ENCODE measurements around the gene SPATA12.
A peak's percentile ranks its signal among the peaks of the same experiment; 100 is the strongest.

SPATA12 gene

GRCh38 chr3:57060089-57060821 is at the start of gene SPATA12:
TSS of gene SPATA12 (plus strand) at chr3:57060664. CDS start at chr3:57073695, 13,031 bp downstream.
- peak in 1 of 2 experiments; percentile 22 for DNase-seq

- DNase-seq, result peak in 1 of 2 experiments; percentile 7
These were observed 49.4 kb upstream of the SPATA12 start for GRCh38 chr3:57011022-57011421.

GRCh38 chr3:57012847-57013246 is 47.6 kb upstream of the SPATA12 start:
- DNase-seq, result no peak

GRCh38 chr3:57015350-57015729 is 45.1 kb upstream of the SPATA12 start:
- DNase-seq, result no peak

- no peak for DNase-seq
These were observed 44.6 kb upstream of the SPATA12 start for GRCh38 chr3:57015912-57016311.

GRCh38 chr3:57017459-57017845 is 43.0 kb upstream of the SPATA12 start:
- no peak for DNase-seq

- DNase-seq, result no peak
These were observed 42.2 kb upstream of the SPATA12 start for GRCh38 chr3:57018246-57018645.

- DNase-seq, result no peak
These were observed 41.4 kb upstream of the SPATA12 start for GRCh38 chr3:57019057-57019456.

- no peak for DNase-seq
These were observed 35.2 kb upstream of the SPATA12 start for GRCh38 chr3:57025237-57025636.

GRCh38 chr3:57026944-57027343 is 33.5 kb upstream of the SPATA12 start:
- DNase-seq, result no peak

GRCh38 chr3:57029383-57029782 is 31.1 kb upstream of the SPATA12 start:
- DNase-seq, result no peak

GRCh38 chr3:57029924-57030323 is 30.5 kb upstream of the SPATA12 start:
- DNase-seq, result no peak

GRCh38 chr3:57030721-57031120 is 29.7 kb upstream of the SPATA12 start:
- no peak for DNase-seq

GRCh38 chr3:57031631-57032541 is 28.6 kb upstream of the SPATA12 start:
- no peak for DNase-seq

GRCh38 chr3:57036952-57037351 is 23.5 kb upstream of the SPATA12 start:
- no peak for DNase-seq

GRCh38 chr3:57038466-57039164 is 21.8 kb upstream of the SPATA12 start:
- no peak for DNase-seq

GRCh38 chr3:57041674-57042073 is 18.8 kb upstream of the SPATA12 start:
- no peak for DNase-seq

GRCh38 chr3:57043518-57043917 is 16.9 kb upstream of the SPATA12 start:
- DNase-seq, result no peak

GRCh38 chr3:57046101-57046765 is 14.2 kb upstream of the SPATA12 start:
- DNase-seq, result no peak

GRCh38 chr3:57048052-57048671 is 12.3 kb upstream of the SPATA12 start:
- peak in 1 of 2 experiments; percentile 43 for DNase-seq

GRCh38 chr3:57048728-57049127 is 11.7 kb upstream of the SPATA12 start:
- no peak for DNase-seq

GRCh38 chr3:57052662-57053061 is 7.8 kb upstream of the SPATA12 start:
- DNase-seq, result no peak
